Measurements from ENCODE around the gene STARD6. TPM values are rescaled to one million over a fixed set of nuclear protein-coding genes. Genes with fewer than 3 reads are reported as not detected.

The STARD6 gene
- total RNA-seq, 1 donor from 2014 or later, result 0.33 TPM

Other genes starting within 250 kb of the STARD6 start
- 46.2 and 58.9 TPM in 2 replicates for gene MBD2, start 133.2 kb downstream of the STARD6 start, total RNA-seq
- gene POLI, start 88.3 kb downstream of the STARD6 start, total RNA-seq, result 16.6 and 19.0 TPM in 2 replicates
- 6.9 and 14.8 TPM in 2 replicates for gene C18orf54, start within 50 bp of the STARD6 start, total RNA-seq
- not detected in 2 replicates for gene DYNAP, start 233.4 kb upstream of the STARD6 start, total RNA-seq

Data from pulmonary artery endothelial cell (primary cell).